A549 (cell line): ENCODE data around the gene TREH. TPM values are rescaled to one million over a fixed set of nuclear protein-coding genes. Genes with fewer than 3 reads are reported as not detected.

ENCODE experiments used
- ATAC-seq, 2 experiments: fragments of 200-7000 bp in 1 of 2; fragments of >200 bp in 1 of 2; cut with Nextera tagmentation in 1 of 2; cut with Tn5 transposase in 1 of 2; 3 replicates each; pipeline versions ENCODE4 v1.8.0 to v1.9.1; 2018 to 2020; ENCODE audit warnings: mild to moderate bottlenecking in 1 of 2, moderate library complexity in 1 of 2
- CTCF ChIA-PET: fragments of 300-600 bp; sonication (Branson Sonifier 250); formaldehyde crosslinking; extraction: SDS; loops from one replicate; lab custom pipeline; 2021; ENCODE audit warnings: antibody characterized with exemption, inconsistent platforms; lab: Yijun Ruan, JAX
- POLR2A ChIA-PET: fragments of 350-600 bp; formaldehyde crosslinking; extraction: SDS; loops from one replicate; lab custom pipeline; 2021; ENCODE audit warnings: antibody characterized with exemption, inconsistent platforms; lab: Yijun Ruan, JAX
- DNase-seq, 2 experiments: peaks; one replicate each; pipeline versions ENCODE4 v3.0.0 to v3.0.0-alpha.2; 2011 to 2016; ENCODE audit warnings: low read depth in 1 of 2, low spot score in 1 of 2
- FAIRE-seq: peaks from 2 replicates; lab custom pipeline; 2011; peaks lifted over from hg19 to GRCh38; lab: Jason Lieb, UNC
- H3K27ac ChIP-seq, 2 experiments: fragments of >200 bp; sonication (Bioruptor Twin); formaldehyde crosslinking; 3 replicates each; pipeline ENCODE4 v1.5.1; 2016 to 2017
- H3K4me1 ChIP-seq: fragments of >200 bp; sonication (Bioruptor Twin); formaldehyde crosslinking; 3 replicates; pipeline ENCODE4 v1.6.1; 2016
- H3K4me2 ChIP-seq: fragments of >200 bp; sonication (Bioruptor Twin); formaldehyde crosslinking; 3 replicates; pipeline ENCODE4 v1.6.1; 2016
- H3K4me3 ChIP-seq: fragments of >200 bp; sonication (Bioruptor Twin); formaldehyde crosslinking; 3 replicates; pipeline ENCODE4 v1.5.1; 2016
- H3K9me3 ChIP-seq: fragments of >200 bp; sonication (Bioruptor Twin); formaldehyde crosslinking; 3 replicates; pipeline ENCODE4 v1.6.1; 2016
- CBX2 ChIP-seq: fragments of 200-600 bp; sonication (generic); IDR thresholded peaks from 2 replicates; pipeline ENCODE4 v1.6.1; 2016; ENCODE audit warnings: low read depth, mild to moderate bottlenecking, borderline replicate concordance
- CHD2 ChIP-seq: fragments of 150-350 bp; IDR thresholded peaks from 2 replicates; pipeline ENCODE4 v1.6.1; 2014; ENCODE audit warnings: low read length; ENCODE audit not compliant: partially characterized antibody
- EHMT2 ChIP-seq: fragments of 200-600 bp; sonication (generic); IDR thresholded peaks from 2 replicates; pipeline ENCODE4 v1.6.1; 2016; ENCODE audit warnings: antibody characterized with exemption, low read depth, mild to moderate bottlenecking, moderate library complexity
- FOSL2 ChIP-seq, 2 experiments: fragments of 450-650 bp in 1 of 2; fragments of >200 bp in 1 of 2; sonication (Bioruptor Twin) in 1 of 2; formaldehyde crosslinking; IDR thresholded peaks; 2 replicates each; pipeline versions ENCODE4 v1.5.0 to v1.6.1; 2016 to 2020; ENCODE audit warnings: mild to moderate bottlenecking in 1 of 2, moderate library complexity in 1 of 2
- HDAC2 ChIP-seq: fragments of 200-600 bp; sonication (generic); IDR thresholded peaks from 2 replicates; pipeline ENCODE4 v1.6.1; 2016
- HEYL ChIP-seq: fragments of 250-450 bp; sonication (Bioruptor Pico); IDR thresholded peaks from 2 replicates; pipeline ENCODE4 v1.8.0; 2021; ENCODE audit warnings: mild to moderate bottlenecking, moderate library complexity
- JUNB ChIP-seq: fragments of >200 bp; sonication (Bioruptor Twin); formaldehyde crosslinking; IDR thresholded peaks from 2 replicates; pipeline ENCODE4 v1.6.1; 2016
- MAFK ChIP-seq: fragments of 450-650 bp; IDR thresholded peaks from 2 replicates; pipeline ENCODE4 v1.6.1; 2014; ENCODE audit not compliant: partially characterized antibody
- RAD21 ChIP-seq, 2 experiments: fragments of >200 bp in 1 of 2; sonication (Bioruptor Twin) in 1 of 2; formaldehyde crosslinking in 1 of 2; IDR thresholded peaks in 1 of 2; conservative IDR thresholded peaks in 1 of 2; 2 replicates in 1 of 2; 3 replicates in 1 of 2; pipeline ENCODE4 v1.6.1; 2012 to 2018; ENCODE audit warnings: inconsistent platforms in 1 of 2
- SMC3 ChIP-seq: fragments of >200 bp; sonication (Bioruptor Twin); formaldehyde crosslinking; IDR thresholded peaks from 3 replicates; pipeline ENCODE4 v1.6.1; 2018; ENCODE audit warnings: inconsistent platforms
- SREBF2 ChIP-seq: fragments of 450-650 bp; IDR thresholded peaks from 2 replicates; pipeline ENCODE4 v1.6.1; 2014; ENCODE audit warnings: mild to moderate bottlenecking, moderate library complexity
- TP53 ChIP-seq: fragments of 250-450 bp; sonication (Bioruptor Pico); IDR thresholded peaks from 2 replicates; pipeline ENCODE4 v1.5.0; 2021; ENCODE audit warnings: mild to moderate bottlenecking, moderate library complexity
- USF2 ChIP-seq: fragments of 450-650 bp; IDR thresholded peaks from 2 replicates; pipeline ENCODE4 v1.6.1; 2014; ENCODE audit warnings: antibody characterized with exemption
- ZNF302 ChIP-seq: fragments of 250-450 bp; sonication (Bioruptor Pico); IDR thresholded peaks from 2 replicates; pipeline ENCODE4 v1.9.0; 2021; ENCODE audit warnings: inconsistent platforms, mild to moderate bottlenecking, moderate library complexity
- WGBS: methylation state at CpG from one replicate; pipeline ENCODE4 v1.1.6; 2017; ENCODE audit errors: missing lambda C conversion rate; 5-methylcytosine and 5-hydroxymethylcytosine counted together
- polyA plus RNA-seq, 4 experiments: library from polyadenylated mRNA; depleted of rRNA in 3 of 4; stranded (reverse); fragments of >200 nt; fragmentation: RNase III in 1 of 4; extraction: RNeasy Plus Mini Kit Qiagen cat#74134 plus additional on column Dnase treatment in 1 of 4; gene quantifications; 2 replicates in 3 of 4; 3 replicates in 1 of 4; pipeline ENCODE4 v1.2.3, GENCODE V29; 2011 to 2017
- TF ChIP-seq, protein P1 (sequence below): fragments of >200 bp; sonication (Bioruptor Twin); formaldehyde crosslinking; IDR thresholded peaks from 3 replicates; pipeline ENCODE4 v1.5.1; 2016
- TF ChIP-seq, protein P2 (sequence below): IDR thresholded peaks from 2 replicates; pipeline ENCODE4 v1.6.1; 2012
- TF ChIP-seq, protein P3 (sequence below): fragments of 250-450 bp; sonication (Bioruptor Pico); IDR thresholded peaks from 2 replicates; pipeline ENCODE4 v1.5.0; 2020; ENCODE audit warnings: low read depth, mild to moderate bottlenecking, moderate library complexity
- TF ChIP-seq, protein P4 (sequence below): IDR thresholded peaks from 2 replicates; pipeline ENCODE4 v1.6.1; 2012; ENCODE audit warnings: low read depth, borderline replicate concordance

TREH gene
- polyA plus RNA-seq, 2 of the 4 experiments (the other 2 are of a cell fraction): 0.06 TPM; not detected in 1

- peak; percentile 85 to 94 for ATAC-seq
- Histone ChIP-seq H3K4me2 (peak overlapping the region; percentile 52), H3K4me1 (peaks cover 4% of the 10 kb centered on the region; the same call in 1 of the 3 replicates), H3K27ac (peak overlapping the region in 1 of 2 experiments; percentile 70; a peak in 2 of 6 replicates), H3K9me3 (no peaks in the 10 kb centered on the region), H3K4me3 (no peak overlapping the region)
- TF ChIP-seq SMC3 (peak; percentile 75), EHMT2 (no peak), USF2 (no peak), RAD21 (conservative IDR thresholded peaks at IDR 0.05 in 1 of 2, IDR thresholded peaks at IDR 0.05 in 1 of 2) (peak; percentile 67 to 77), HDAC2 (no peak), SREBF2 (no peak), TP53 (CRISPR knock-in tag) (no peak), MAFK (no peak), HEYL (CRISPR knock-in tag) (no peak)
- TF ChIP-seq, protein P1, sequence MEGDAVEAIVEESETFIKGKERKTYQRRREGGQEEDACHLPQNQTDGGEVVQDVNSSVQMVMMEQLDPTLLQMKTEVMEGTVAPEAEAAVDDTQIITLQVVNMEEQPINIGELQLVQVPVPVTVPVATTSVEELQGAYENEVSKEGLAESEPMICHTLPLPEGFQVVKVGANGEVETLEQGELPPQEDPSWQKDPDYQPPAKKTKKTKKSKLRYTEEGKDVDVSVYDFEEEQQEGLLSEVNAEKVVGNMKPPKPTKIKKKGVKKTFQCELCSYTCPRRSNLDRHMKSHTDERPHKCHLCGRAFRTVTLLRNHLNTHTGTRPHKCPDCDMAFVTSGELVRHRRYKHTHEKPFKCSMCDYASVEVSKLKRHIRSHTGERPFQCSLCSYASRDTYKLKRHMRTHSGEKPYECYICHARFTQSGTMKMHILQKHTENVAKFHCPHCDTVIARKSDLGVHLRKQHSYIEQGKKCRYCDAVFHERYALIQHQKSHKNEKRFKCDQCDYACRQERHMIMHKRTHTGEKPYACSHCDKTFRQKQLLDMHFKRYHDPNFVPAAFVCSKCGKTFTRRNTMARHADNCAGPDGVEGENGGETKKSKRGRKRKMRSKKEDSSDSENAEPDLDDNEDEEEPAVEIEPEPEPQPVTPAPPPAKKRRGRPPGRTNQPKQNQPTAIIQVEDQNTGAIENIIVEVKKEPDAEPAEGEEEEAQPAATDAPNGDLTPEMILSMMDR: peak; percentile 72
- TF ChIP-seq, protein P2, sequence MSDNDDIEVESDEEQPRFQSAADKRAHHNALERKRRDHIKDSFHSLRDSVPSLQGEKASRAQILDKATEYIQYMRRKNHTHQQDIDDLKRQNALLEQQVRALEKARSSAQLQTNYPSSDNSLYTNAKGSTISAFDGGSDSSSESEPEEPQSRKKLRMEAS: no peak
- WGBS: 36% methylated on average over 21 of the region's 26 CpGs
- ChIA-PET CTCF (interaction anchor here (0.6 to 10.7 kb wide), 19 partner anchors 8 to 308 kb away, joined by 3 to 90 read pairs (median 6); partner anchors contain the start of genes PHLDB1 and UPK2), POLR2A (no interaction called here)
- peak; percentile 75 to 87 for DNase-seq
- FAIRE-seq: no peak
Measured at GRCh38 chr11:118659314-118659952, 20.0 kb downstream of the TREH start.

- Histone ChIP-seq H3K27ac (peak overlapping the region in 1 of 2 experiments; percentile 70; a peak in 2 of 6 replicates), H3K4me3 (no peak overlapping the region), H3K4me1 (peaks cover 4% of the 10 kb centered on the region; the same call in 1 of the 3 replicates), H3K4me2 (peak overlapping the region; percentile 52), H3K9me3 (no peaks in the 10 kb centered on the region)
- ChIA-PET CTCF (interaction anchor here (0.6 to 10.7 kb wide), 22 partner anchors 11 to 309 kb away, joined by 3 to 90 read pairs (median 4); partner anchors contain the start of genes PHLDB1 and UPK2), POLR2A (no interaction called here)
- WGBS: 79% methylated on average over 8 of the region's 16 CpGs
- DNase-seq (no peak), ATAC-seq (peak; percentile 33 to 52; a peak in 4 of 6 replicates), FAIRE-seq (no peak)
- TF ChIP-seq, protein P3, sequence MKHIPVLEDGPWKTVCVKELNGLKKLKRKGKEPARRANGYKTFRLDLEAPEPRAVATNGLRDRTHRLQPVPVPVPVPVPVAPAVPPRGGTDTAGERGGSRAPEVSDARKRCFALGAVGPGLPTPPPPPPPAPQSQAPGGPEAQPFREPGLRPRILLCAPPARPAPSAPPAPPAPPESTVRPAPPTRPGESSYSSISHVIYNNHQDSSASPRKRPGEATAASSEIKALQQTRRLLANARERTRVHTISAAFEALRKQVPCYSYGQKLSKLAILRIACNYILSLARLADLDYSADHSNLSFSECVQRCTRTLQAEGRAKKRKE (CRISPR knock-in tag): no peak
- TF ChIP-seq CBX2 (no peak), CHD2 (no peak), JUNB (no peak), HEYL (CRISPR knock-in tag) (no peak), FOSL2 (IDR thresholded peaks at IDR 0.05) (no peak), FOSL2 (CRISPR knock-in tag; IDR thresholded peaks at IDR 0.05) (no peak), ZNF302 (no peak)
- TF ChIP-seq, protein P4, sequence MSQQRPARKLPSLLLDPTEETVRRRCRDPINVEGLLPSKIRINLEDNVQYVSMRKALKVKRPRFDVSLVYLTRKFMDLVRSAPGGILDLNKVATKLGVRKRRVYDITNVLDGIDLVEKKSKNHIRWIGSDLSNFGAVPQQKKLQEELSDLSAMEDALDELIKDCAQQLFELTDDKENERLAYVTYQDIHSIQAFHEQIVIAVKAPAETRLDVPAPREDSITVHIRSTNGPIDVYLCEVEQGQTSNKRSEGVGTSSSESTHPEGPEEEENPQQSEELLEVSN: no peak
Measured at GRCh38 chr11:118658429-118659313, 20.8 kb downstream of the TREH start.
